Endodermal cell (in vitro differentiated cells): ENCODE data around the gene SYNPR. TPM values are rescaled to one million over a fixed set of nuclear protein-coding genes. Genes with fewer than 3 reads are reported as not detected.

Experiments used
- DNase-seq: peaks from one replicate; pipeline ENCODE4 v3.0.0-alpha.2; 2017
- H3K27ac ChIP-seq: 2 replicates; pipeline ENCODE4 v1.5.1; 2013; ENCODE audit warnings: mild to moderate bottlenecking, low read depth, low read length, moderate library complexity
- H3K27me3 ChIP-seq: 2 replicates; pipeline ENCODE4 v1.6.1; 2013; ENCODE audit warnings: mild to moderate bottlenecking, low read length, moderate library complexity; ENCODE audit not compliant: insufficient read depth, control insufficient read depth, poor library complexity, severe bottlenecking
- H3K36me3 ChIP-seq: 2 replicates; pipeline ENCODE4 v1.7.0; 2013; ENCODE audit warnings: mild to moderate bottlenecking, low read length, moderate library complexity; ENCODE audit not compliant: control insufficient read depth, insufficient read depth
- H3K4me1 ChIP-seq: one replicate; pipeline ENCODE4 v1.7.0; 2013; ENCODE audit warnings: low read length; ENCODE audit not compliant: control insufficient read depth, insufficient read depth
- H3K4me3 ChIP-seq: 2 replicates; pipeline ENCODE4 v1.5.1; 2013; ENCODE audit warnings: mild to moderate bottlenecking, low read length, moderate library complexity
- H3K9ac ChIP-seq: 2 replicates; pipeline ENCODE4 v1.6.1; 2013; ENCODE audit warnings: mild to moderate bottlenecking, low read length, moderate library complexity; ENCODE audit not compliant: poor library complexity, severe bottlenecking; ENCODE audit errors: extremely low read depth
- H3K9me3 ChIP-seq: 2 replicates; pipeline ENCODE4 v1.6.1; 2013; ENCODE audit warnings: mild to moderate bottlenecking, low read length, moderate library complexity; ENCODE audit not compliant: control insufficient read depth
- H3K27ac Mint-ChIP-seq: 2 replicates; pipeline ENCODE4 v1.8.0; 2020; ENCODE audit warnings: mixed read lengths
- H3K27me3 Mint-ChIP-seq: 2 replicates; pipeline ENCODE4 v1.8.0; 2021; ENCODE audit warnings: mild to moderate bottlenecking, mixed read lengths; ENCODE audit not compliant: insufficient read depth
- H3K36me3 Mint-ChIP-seq: 2 replicates; pipeline ENCODE4 v1.8.0; 2020; ENCODE audit warnings: low read depth, mixed read lengths
- H3K4me1 Mint-ChIP-seq: 2 replicates; pipeline ENCODE4 v1.8.0; 2020; ENCODE audit warnings: mixed read lengths
- H3K4me3 Mint-ChIP-seq: 2 replicates; pipeline ENCODE4 v1.8.0; 2020; ENCODE audit warnings: mild to moderate bottlenecking, moderate library complexity, mixed read lengths
- H3K9me3 Mint-ChIP-seq: 2 replicates; pipeline ENCODE4 v1.8.0; 2020; ENCODE audit warnings: mild to moderate bottlenecking, mixed read lengths
- CTCF ChIP-seq: fragments of 200-600 bp; sonication (generic); conservative IDR thresholded peaks from 2 replicates; pipeline ENCODE4 v1.5.0; 2021; ENCODE audit warnings: antibody characterized with exemption, mild to moderate bottlenecking
- WGBS, 2 experiments: methylation state at CpG; one replicate each; pipeline versions ENCODE4 v1.1.5 to v1.1.7; 2013; ENCODE audit warnings: missing lambda C conversion rate in 2 of 2, mixed read lengths in 1 of 2; ENCODE audit not compliant: insufficient coverage in 1 of 2, insufficient read length in 1 of 2; 5-methylcytosine and 5-hydroxymethylcytosine counted together
- total RNA-seq, 2 donors: library from RNA; stranded (reverse); fragmentation: NEBNext Ultra II Directional in 1 of 2; extraction: Animal tissue kit (Norgen Biotek cat#: 25700) in 1 of 2; gene quantifications; 2 replicates in 1 of 2; 3 replicates in 1 of 2; pipeline ENCODE4 v1.2.1, GENCODE V29; 2021

Gene SYNPR
- total RNA-seq, 2 donors from 2014 or later, result not detected

GRCh38 chr3:63242124-63242523 is 36.0 kb upstream of the SYNPR start:
- peaks cover 45% of the 10 kb centered on the region for H3K27me3 ChIP-seq
- no peaks in the 10 kb centered on the region for H3K9me3 Mint-ChIP-seq

DNA sequence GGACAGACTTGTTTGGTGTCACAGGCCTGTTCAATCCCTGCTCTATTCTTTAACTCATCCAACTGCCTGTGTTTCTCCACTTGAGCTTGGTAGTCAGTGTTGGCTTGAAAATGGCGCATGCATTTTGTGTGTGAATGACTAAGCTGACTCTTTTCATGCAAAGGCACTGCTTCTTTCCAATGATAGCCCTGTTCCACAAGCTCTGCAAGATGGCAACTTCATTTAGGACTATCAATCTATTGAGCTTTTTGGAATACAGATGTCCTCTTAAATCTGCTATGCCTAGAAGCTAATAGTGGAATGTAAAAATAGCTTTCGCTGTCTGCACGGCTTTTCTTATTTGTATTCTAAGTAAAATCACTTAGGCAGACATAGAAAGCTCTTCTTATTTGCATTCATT is 33.6 kb upstream of the SYNPR start:
- H3K27ac ChIP-seq, result no peak overlapping the region
- Mint-ChIP-seq H3K4me3 (no peak overlapping the region), H3K9me3 (no peaks in the 10 kb centered on the region), H3K27me3 (peaks cover 24% of the 10 kb centered on the region), H3K4me1 (peaks cover 12% of the 10 kb centered on the region), H3K27ac (no peak overlapping the region), H3K36me3 (no peaks in the 10 kb centered on the region)
- 95 to 100% methylated on average over 3 of the region's 3 CpGs for WGBS, 2 experiments
- no peaks in the 10 kb centered on the region for H3K36me3 ChIP-seq
- peaks cover 35% of the 10 kb centered on the region for H3K27me3 ChIP-seq
- H3K9me3 ChIP-seq, result peaks cover under 1% of the 10 kb centered on the region
- DNase-seq, result no peak
- no peak overlapping the region for H3K4me3 ChIP-seq
- no peak overlapping the region for H3K9ac ChIP-seq
- H3K4me1 ChIP-seq, result peaks cover 9% of the 10 kb centered on the region
- TF ChIP-seq CTCF, result no peak

More at GRCh38 chr3:63242124-63242523, 36.0 kb upstream of the SYNPR start:
- no peaks in the 10 kb centered on the region for H3K36me3 ChIP-seq
- DNase-seq, result no peak
- no peak overlapping the region for H3K27ac ChIP-seq
- H3K4me3 ChIP-seq, result no peak overlapping the region
- 78 to 94% methylated on average over 2 of the region's 2 CpGs for WGBS, 2 experiments
- peaks cover 42% of the 10 kb centered on the region for H3K27me3 Mint-ChIP-seq
- no peak for TF ChIP-seq CTCF
- H3K4me3 Mint-ChIP-seq, result no peak overlapping the region
- H3K4me1 Mint-ChIP-seq, result peaks cover 4% of the 10 kb centered on the region
- no peaks in the 10 kb centered on the region for H3K36me3 Mint-ChIP-seq
- peaks cover 5% of the 10 kb centered on the region for H3K4me1 ChIP-seq
- H3K9me3 ChIP-seq, result peaks cover 7% of the 10 kb centered on the region
- no peak overlapping the region for H3K27ac Mint-ChIP-seq
- no peak overlapping the region for H3K9ac ChIP-seq

GRCh38 chr3:63245726-63246241 is 32.3 kb upstream of the SYNPR start:
- H3K27me3 ChIP-seq, result peaks cover 32% of the 10 kb centered on the region
- WGBS, 2 experiments, result 93% methylated on average over 1 of the region's 1 CpG; no CpG with 5 or more reads in 1 of the 2 experiments

More at GRCh38 chr3:63245726-63246241, 32.3 kb upstream of the SYNPR start:
- Histone ChIP-seq H3K36me3 (no peaks in the 10 kb centered on the region), H3K4me1 (peaks cover 4% of the 10 kb centered on the region), H3K9me3 (no peaks in the 10 kb centered on the region), H3K27ac (no peak overlapping the region), H3K9ac (no peak overlapping the region), H3K4me3 (no peak overlapping the region)
- H3K36me3 Mint-ChIP-seq, result no peaks in the 10 kb centered on the region
- DNase-seq, result no peak
- no peak overlapping the region for H3K27ac Mint-ChIP-seq
- peaks cover 20% of the 10 kb centered on the region for H3K27me3 Mint-ChIP-seq
- H3K4me3 Mint-ChIP-seq, result no peak overlapping the region
- H3K4me1 Mint-ChIP-seq, result peaks cover 8% of the 10 kb centered on the region
- H3K9me3 Mint-ChIP-seq, result no peaks in the 10 kb centered on the region
- no peak for TF ChIP-seq CTCF
